GM19452 (cell line): Measurements from ENCODE around the gene AIF1.

Experiments used
- ATAC-seq: cut with Tn5 transposase; IDR thresholded peaks from one replicate; pipeline ENCODE4 v1.9.1; 2021; ENCODE audit not compliant: unreplicated experiment

Gene AIF1

DNA sequence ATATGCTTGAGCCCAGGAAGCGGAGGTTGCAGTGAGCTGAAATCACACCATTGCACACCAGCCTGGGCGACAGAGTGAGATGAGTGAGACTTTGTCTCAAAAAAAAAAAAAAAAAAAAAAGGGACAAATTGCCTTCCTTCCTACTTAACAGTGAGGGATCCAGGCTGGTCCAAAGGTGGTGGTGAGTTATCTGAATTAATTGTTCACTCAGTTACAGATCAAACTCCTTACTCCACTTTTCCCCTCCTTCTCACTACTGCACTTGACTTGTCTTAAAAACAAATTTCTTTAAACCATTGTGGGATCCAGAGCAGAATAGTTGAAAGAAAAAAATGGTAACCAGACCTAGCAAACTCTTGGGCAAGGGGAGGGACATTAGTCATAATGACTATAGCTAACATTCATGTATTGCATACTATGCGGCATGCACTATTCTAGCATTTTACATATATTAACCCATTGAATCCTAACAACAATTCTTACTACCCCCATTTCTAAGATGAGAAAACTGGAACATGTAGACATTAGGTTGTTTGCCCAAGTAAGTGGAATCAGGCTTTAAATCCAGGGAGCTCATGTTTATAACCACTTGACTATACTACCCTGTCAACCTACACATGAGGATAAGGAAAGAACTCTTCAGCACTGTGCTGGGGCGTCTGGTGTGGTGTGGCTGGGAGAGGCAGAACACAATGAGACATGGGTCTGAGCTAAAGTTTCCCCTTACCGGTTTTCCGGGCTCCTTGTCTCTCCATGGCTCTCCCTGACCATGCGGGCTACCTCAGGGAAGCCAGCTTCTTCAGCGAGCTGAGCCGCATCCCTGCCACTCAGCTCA is 48.3 kb downstream of the AIF1 start:
- ATAC-seq, result no peak

DNA sequence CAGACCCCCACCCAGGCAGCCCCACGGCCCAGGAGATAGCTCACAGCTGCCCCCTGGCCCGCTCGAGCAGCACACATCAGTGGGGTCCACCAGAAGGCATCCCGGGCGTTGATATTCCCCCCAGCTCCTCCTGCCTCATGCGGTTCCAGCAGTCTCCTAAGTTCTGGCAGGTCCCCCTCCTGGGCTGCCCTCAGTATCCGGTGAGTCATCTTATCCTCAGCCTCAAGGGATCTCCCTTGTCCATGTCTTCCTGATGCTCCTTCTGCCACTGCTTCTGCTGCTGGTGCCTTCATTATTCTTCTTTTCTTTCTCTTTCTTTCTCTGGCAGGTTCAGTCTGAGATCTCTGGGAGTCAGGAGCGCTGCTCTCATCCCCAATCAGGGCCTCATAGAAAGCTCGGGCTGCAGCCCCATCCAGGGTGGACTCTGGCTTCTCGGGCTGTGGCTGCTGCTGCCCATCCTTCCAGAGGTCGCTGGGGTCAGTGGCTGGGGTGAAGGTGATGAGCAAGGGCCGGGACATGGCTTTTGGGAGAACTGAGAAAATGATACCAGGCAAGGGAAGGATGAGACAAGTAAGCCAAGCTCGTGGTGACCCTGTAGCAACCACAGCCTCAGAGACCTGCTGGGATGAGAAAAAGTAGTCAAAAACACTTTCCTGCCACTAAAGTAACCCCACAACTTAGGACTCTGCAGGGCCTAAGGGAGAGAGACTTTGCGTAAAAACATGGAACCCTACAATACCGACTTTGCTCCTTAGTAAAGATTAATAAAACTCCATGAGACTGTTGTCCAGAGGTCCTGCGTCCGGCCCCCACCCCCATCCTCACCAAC is 49.1 kb downstream of the AIF1 start:
- ATAC-seq, result no peak

DNA sequence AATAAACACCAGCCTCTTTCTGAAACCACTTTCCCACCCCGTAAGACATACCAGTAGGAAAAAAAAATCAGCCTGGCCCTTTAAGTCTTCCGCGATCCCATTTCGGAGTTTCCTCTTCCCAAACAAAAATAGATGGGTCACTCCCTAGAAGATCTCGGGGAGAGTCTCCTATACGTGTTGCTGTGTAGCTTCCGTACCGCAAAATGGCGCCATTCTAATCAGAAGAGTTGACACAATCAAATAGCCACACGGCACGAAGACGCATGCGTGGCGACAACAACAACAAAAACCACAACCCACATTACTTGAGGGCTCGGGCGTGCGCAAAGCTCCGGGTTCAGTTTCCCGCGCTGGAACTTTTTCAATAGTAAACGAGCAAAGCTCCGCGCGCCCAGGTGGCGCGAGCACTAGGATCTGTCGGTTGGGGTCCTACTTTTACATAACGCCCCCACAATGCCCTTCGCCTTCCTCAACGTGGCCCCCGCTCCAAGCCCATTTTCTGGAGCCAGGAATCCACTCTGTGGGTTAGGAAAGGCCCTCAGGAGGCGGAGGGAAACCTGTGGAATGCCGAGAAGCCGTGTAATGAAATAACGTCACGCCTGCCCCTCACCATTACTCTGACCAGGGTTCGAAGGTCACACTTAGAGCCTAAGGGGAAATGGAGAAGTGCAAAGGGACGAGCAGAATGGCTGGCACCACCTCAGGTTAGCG is 49.9 kb downstream of the AIF1 start, which contains the start of gene GPANK1:
Gene GPANK1 (minus strand): TSS at position 208 of the 711 bp plus-strand sequence. CDS start 519 bp downstream, outside the sequence.
- no peak for ATAC-seq

DNA sequence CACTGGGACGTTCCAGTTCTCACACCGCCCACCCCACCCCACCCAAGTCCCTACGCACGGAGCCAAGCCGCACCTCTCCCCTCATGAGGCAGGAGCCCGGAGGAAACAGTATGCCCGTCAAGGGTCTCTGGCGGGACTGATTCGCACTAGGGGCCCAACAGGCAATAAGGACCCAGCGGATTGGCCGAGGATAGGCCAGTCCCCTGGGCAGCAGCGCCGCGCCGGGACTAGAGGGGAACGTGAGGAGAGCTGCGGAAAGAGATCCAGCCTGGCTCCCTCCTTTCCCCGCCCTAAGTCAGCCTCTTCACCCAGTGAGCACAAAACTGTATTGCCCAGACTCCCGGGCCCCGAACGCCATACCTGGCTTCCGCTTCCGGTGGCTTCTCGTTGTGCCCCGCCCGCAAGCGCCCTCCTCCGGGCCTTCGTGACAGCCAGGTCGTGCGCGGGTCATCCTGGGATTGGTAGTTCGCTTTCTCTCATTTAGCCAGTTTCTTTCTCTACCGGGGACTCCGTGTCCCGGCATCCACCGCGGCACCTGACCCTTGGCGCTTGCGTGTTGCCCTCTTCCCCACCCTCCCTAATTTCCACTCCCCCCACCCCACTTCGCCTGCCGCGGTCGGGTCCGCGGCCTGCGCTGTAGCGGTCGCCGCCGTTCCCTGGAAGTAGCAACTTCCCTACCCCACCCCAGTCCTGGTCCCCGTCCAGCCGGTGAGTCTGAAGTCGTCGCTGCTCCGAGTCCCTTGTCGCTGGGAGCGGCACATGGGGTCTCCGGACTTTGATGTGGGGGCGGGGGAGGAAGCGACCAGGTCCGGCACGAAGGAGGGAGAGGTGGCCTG is 50.7 kb downstream of the AIF1 start, which contains the start of gene CSNK2B:
Gene CSNK2B (plus strand): TSS at position 580 of the 836 bp plus-strand sequence. CDS start 752 bp downstream, outside the sequence.
- peak; percentile 75 for ATAC-seq

DNA sequence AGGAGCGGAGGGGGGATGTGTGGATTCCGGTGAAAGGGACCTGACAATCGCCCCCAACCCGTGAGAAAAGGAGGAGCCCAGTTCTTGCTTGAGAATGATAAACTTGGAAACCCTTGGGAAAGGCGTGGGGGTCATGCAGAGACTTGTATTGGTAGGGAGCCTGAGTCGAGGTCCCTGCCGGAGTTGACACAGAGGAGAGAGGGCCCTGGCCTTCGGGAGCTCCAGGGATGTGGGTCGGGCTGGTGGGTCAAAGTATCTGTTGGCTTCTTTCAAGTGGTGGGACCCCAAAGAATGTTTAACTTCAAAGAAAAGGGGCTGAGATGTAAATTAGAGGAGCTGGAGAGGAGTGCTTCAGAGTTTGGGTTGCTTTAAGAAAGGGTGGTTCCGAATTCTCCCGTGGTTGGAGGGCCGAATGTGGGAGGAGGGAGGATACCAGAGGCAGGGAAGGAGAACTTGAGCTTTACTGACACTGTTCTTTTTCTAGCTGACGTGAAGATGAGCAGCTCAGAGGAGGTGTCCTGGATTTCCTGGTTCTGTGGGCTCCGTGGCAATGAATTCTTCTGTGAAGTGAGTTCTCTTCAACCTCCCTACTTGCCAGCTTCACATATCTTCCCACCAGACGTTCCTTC is 51.4 kb downstream of the AIF1 start:
- no peak for ATAC-seq
